Measurements from ENCODE around the gene SIRPB1.
"Not testable (repeated sequence)": the region's sequence is repeated elsewhere in the genome, so short reads cannot be mapped to it uniquely, and the experiment has no call there.

Gene SIRPB1

DNA sequence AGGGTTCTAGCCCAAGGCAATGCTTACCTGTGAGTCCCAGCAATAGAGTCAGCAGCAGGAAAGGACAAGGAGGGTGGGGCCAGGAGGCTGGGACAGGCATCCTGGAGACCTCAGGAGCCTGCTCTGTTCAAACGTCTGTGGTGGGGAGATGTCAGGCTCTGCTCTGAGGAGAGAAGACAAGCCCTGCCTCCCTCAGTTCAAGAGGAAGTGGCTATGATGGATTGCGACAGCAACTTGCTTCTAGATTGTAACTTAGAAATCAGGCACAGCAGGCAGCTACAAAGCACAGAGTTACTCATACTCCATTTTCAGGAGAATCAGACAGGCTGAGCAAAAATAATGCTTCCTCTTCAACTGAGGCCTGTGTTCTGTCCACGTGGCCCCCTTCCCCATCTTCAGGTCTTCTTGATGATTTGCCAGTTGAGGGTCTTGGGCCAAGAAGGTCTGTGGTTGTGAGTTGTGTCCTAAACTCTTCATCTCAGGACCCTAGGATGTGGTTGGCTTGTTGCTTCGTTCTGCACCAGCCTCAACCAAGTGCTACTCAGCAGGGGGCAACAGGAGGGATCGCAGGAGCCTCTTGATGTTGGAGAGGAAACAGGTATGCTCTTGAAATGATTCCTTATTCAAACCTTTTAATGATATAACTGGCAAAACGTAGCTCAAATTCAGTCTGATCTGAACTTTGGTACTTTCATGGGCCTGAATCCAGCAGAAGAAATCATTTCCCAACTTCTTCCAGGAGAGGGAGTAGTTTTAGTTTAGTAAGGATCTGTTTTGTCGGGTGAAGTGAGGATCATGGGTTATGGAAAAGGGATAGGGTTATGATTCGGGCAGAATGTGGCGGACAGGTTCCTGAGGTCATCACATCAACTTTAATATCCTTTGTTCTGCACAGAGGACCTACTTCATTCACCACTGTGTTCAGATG is 31.0 kb downstream of the SIRPB1 start:
- DNase-seq (ENCODE audit: low spot score), result no peak

DNA sequence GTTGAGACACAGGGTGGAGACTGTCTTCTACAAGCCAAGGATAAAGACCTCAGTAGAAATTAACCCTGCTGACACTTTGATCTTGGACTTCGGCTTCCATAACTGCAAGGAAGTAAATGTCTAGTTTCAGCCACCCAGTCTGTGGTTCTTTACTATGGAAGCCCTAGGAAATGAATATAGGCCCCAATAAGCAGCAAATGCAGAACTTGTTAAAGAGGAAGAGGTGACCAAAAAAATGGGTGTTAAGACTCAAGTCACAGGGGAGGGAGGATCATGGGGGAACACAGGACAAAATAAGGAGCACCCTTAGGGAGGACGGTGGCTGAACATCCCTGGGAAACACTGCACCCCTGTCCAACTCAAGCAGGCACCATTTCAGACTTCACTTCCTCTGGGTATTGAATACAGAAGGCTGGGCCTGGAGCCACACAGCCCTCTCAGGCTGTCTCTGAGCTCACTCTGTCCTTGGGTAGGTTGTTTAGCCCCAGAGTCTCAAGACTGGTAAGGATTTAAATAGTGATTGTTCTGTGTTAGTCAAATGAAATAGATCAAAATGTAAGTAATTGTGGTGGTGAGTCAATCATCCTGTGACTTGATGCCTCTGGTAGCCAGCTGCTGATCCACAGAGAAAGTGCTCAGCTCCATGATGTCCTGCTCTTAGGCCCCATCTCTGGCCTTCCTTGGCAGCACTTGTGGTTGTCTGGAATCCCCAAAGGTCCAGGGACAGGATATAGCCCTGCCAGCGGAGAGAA is 31.9 kb downstream of the SIRPB1 start:
- no peak for DNase-seq (ENCODE audit: low spot score)

DNA sequence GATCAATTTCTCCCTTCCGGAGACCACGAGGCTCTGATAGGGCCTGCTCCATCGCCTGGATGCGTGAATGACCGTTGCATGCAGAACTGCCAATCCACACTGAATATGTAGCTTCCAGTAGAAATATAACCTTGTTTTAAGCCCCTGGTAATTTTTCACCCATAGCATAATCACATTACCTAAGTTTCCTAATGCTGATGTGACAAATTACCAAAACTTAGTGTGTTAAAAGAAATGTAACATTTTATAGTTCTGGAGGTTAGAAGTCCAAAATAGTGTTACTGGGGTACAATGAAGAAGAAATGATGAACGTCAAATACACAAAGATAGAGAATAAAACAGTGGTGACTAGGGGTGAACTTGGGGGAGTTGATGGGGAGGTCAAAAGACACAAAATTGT is 40.3 kb downstream of the SIRPB1 start:
- DNase-seq (ENCODE audit: low spot score), result peak; percentile 0

DNA sequence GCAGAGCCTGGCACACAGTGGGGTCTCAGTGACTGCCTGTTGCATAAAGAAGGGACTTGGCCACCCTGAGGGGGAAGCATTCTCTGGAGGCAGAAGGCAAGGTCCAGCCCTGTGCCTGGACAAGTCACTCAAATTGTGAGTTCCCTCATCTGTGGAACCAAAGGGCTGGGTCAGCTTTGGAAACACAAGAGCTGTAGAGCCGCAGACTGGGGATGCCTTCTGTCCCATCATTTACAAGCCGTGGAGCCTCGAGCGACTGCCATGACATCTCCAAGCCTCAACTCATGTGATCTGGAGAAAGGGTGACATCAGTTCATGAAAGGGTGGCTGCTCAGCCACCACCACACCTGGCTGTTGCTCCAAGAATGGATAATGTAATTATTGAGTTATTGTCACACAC is 41.9 kb downstream of the SIRPB1 start:
- peak; percentile 0 for DNase-seq (ENCODE audit: low spot score)

DNA sequence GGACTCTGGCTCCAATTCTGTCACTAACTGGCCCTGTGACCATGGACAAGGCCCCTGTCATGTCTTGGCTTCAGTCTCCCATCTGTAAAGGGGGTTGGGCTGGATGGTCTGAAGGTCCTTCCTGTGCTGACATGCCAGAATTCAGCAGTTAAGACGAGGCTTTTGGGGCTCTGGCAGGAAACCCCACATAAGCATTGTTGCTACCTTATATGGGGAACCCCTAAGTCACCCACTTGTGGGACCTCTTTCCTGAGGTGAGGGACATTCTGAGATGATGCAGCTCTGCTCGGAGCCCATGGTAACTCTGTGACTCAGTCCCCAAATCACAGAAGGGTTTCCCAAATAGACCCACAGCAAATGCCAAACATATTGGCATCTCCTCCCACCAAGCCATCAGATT is 42.5 kb downstream of the SIRPB1 start:
- DNase-seq (ENCODE audit: low spot score), result not testable (repeated sequence)

DNA sequence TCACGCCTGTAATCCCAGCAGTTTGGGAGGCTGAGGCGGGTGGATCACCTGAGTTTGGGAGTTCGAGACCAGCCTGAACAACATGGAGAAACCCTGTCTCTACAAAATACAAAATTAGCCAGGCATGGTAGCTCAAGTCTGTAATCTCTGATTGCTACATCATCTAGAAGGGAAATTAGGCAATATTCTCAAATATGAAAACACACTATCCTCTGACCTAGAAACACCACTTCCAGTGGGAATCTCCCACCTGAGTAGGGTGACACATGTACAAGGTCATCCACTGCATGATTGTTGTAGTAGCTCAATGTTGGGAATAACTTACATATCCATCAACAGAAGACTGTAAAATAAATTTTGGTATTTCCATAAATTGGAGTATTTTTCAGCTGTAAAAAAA is 43.2 kb downstream of the SIRPB1 start:
- DNase-seq (ENCODE audit: low spot score), result no peak

DNA sequence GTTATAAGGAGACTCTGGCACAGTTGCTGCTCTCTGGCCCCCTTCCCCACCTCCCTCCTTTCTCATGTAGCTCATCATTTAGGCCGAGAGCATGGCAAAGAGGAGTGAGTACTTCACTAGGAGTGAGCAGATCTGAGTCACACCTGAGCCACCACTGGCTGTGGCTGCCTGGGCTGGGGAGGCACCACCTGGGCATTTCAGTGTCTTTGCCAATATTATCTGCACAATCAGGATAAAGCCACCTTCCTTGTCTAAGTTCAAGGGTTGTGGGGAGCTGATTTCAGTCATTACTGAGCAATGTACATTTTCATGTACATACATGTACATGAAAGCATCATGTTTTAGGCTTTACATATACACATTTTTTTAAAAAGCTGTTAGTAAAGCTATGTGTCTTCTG is 43.8 kb downstream of the SIRPB1 start:
- DNase-seq (ENCODE audit: low spot score), result not testable (repeated sequence)

DNA sequence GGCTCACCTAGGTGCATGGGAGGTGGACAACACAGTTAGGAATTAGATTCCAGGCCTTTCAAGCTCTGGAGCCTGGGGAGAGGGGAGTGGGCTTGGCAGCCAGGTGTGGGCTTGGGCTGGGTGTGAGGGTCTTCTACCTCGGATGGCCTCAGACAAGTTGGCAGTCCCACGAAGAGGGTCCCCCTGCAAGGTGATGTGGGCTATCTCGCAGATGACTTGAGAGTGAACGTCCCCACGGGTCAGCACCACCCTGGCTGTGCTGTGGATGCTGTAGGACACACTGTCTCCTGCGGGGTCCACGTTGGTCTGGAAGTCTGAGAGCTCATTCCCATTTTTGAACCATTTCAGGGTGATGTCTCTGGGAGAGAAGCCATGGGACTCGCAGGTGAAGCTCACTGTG is 48.2 kb downstream of the SIRPB1 start:
- DNase-seq (ENCODE audit: low spot score), result peak; percentile 0

All from Ammon's horn (tissue), 1 donor.